IMR-90 (cell line): ENCODE measurements around the gene COG1. TPM values are rescaled to one million over a fixed set of nuclear protein-coding genes. Genes with fewer than 3 reads are reported as not detected.

Source experiments
- ATAC-seq: fragments of 200-7000 bp; cut with Tn5 transposase; 2 replicates; pipeline ENCODE4 v1.9.1; 2020; ENCODE audit warnings: low read depth, mild to moderate bottlenecking, moderate library complexity
- BruUV-seq: library from RNA; stranded (reverse); fragments of 400-500 nt; replicated peaks from 2 replicates; lab custom pipeline; 2021; lab: Mats Ljungman, UMichigan
- CTCF ChIA-PET: fragments of 300-600 bp; formaldehyde crosslinking; extraction: SDS; loops from one replicate; lab custom pipeline; 2021; ENCODE audit warnings: antibody characterized with exemption; lab: Yijun Ruan, JAX
- POLR2A ChIA-PET: fragments of 300-600 bp; sonication (Branson Sonifier 250); formaldehyde crosslinking; loops from one replicate; lab custom pipeline; 2022; ENCODE audit warnings: antibody characterized with exemption; ENCODE audit not compliant: unreplicated experiment; lab: Charles Lee
- DNase-seq: peaks from one replicate; pipeline ENCODE4 v3.0.0; 2013
- H2AFZ ChIP-seq: replicated peaks from 2 replicates; pipeline ENCODE3; 2013; ENCODE audit warnings: low read length, mild to moderate bottlenecking; ENCODE audit not compliant: poor library complexity
- H2AK5ac ChIP-seq: 2 replicates; pipeline ENCODE4 v1.6.1; 2013; ENCODE audit warnings: low read depth, low read length, inconsistent platforms
- H2AK9ac ChIP-seq: replicated peaks from 2 replicates; pipeline ENCODE3; 2013; ENCODE audit warnings: mild to moderate bottlenecking, low read depth, low read length, moderate library complexity; ENCODE audit not compliant: poor library complexity
- H2BK120ac ChIP-seq: 2 replicates; pipeline ENCODE4 v1.6.1; 2013; ENCODE audit warnings: low read depth, low read length, inconsistent platforms
- H2BK15ac ChIP-seq: 3 replicates; pipeline ENCODE4 v1.6.1; 2013; ENCODE audit warnings: low read depth, low read length, inconsistent platforms
- H2BK20ac ChIP-seq: 2 replicates; pipeline ENCODE4 v1.6.1; 2013; ENCODE audit warnings: low read depth, mild to moderate bottlenecking, inconsistent platforms, low read length, moderate library complexity
- H2BK5ac ChIP-seq: 2 replicates; pipeline ENCODE4 v1.6.1; 2013; ENCODE audit warnings: mild to moderate bottlenecking, low read depth, low read length, inconsistent platforms; ENCODE audit not compliant: poor library complexity, severe bottlenecking
- H3K14ac ChIP-seq: replicated peaks from 2 replicates; pipeline ENCODE4 v1.6.1; 2013; ENCODE audit warnings: low read depth, low read length, inconsistent platforms
- H3K18ac ChIP-seq: 2 replicates; pipeline ENCODE4 v1.6.1; 2013; ENCODE audit warnings: low read depth, low read length, control low read depth
- H3K23ac ChIP-seq: 2 replicates; pipeline ENCODE4 v1.6.1; 2013; ENCODE audit warnings: low read depth, low read length, inconsistent platforms
- H3K27ac ChIP-seq: 2 replicates; pipeline ENCODE4 v1.5.1; 2013; ENCODE audit warnings: mild to moderate bottlenecking, control low read depth, low read length; ENCODE audit not compliant: insufficient read depth
- H3K27me3 ChIP-seq: 2 replicates; pipeline ENCODE4 v1.6.1; 2013; ENCODE audit warnings: low read length; ENCODE audit not compliant: control insufficient read depth, insufficient read depth
- H3K36me3 ChIP-seq: 2 replicates; pipeline ENCODE4 v1.6.1; 2013; ENCODE audit warnings: low read length, mixed read lengths; ENCODE audit not compliant: control insufficient read depth, insufficient read depth
- H3K4ac ChIP-seq: 2 replicates; pipeline ENCODE4 v1.6.1; 2013; ENCODE audit warnings: low read depth, low read length, inconsistent platforms
- H3K4me1 ChIP-seq: 2 replicates; pipeline ENCODE4 v1.6.1; 2013; ENCODE audit warnings: low read length, mixed read lengths; ENCODE audit not compliant: control insufficient read depth, insufficient read depth
- H3K4me2 ChIP-seq: 2 replicates; pipeline ENCODE4 v1.6.1; 2013; ENCODE audit warnings: low read depth, mild to moderate bottlenecking, control low read depth, low read length, moderate library complexity
- H3K4me3 ChIP-seq: 2 replicates; pipeline ENCODE4 v1.5.1; 2013; ENCODE audit warnings: low read depth, mild to moderate bottlenecking, control low read depth, low read length, moderate library complexity; ENCODE audit not compliant: insufficient read depth
- H3K56ac ChIP-seq: 2 replicates; pipeline ENCODE4 v1.6.1; 2013; ENCODE audit warnings: low read length, inconsistent platforms; ENCODE audit not compliant: insufficient read depth; ENCODE audit errors: extremely low read depth
- H3K79me1 ChIP-seq, 2 experiments: 2 replicates each; pipeline ENCODE4 v1.6.1; 2013; ENCODE audit warnings: low read length in 2 of 2, inconsistent platforms in 1 of 2, low read depth in 1 of 2
- H3K9ac ChIP-seq: 2 replicates; pipeline ENCODE4 v1.6.1; 2013; ENCODE audit warnings: low read depth, low read length, control low read depth
- H3K9me1 ChIP-seq: 2 replicates; pipeline ENCODE4 v1.6.1; 2013; ENCODE audit warnings: low read length, inconsistent platforms; ENCODE audit not compliant: insufficient read depth
- H3K9me3 ChIP-seq: 2 replicates; pipeline ENCODE4 v1.6.1; 2013; ENCODE audit warnings: low read length; ENCODE audit not compliant: control insufficient read depth, insufficient read depth
- H4K20me1 ChIP-seq: 2 replicates; pipeline ENCODE4 v1.6.1; 2013; ENCODE audit warnings: low read length, inconsistent platforms; ENCODE audit not compliant: insufficient read depth
- H4K5ac ChIP-seq: 2 replicates; pipeline ENCODE4 v1.6.1; 2013; ENCODE audit warnings: mild to moderate bottlenecking, low read depth, low read length, control low read depth
- H4K8ac ChIP-seq, 2 experiments: 2 replicates each; pipeline ENCODE4 v1.6.1; 2013; ENCODE audit warnings: low read depth in 2 of 2, low read length in 2 of 2, control low read depth in 1 of 2, inconsistent platforms in 1 of 2
- H4K91ac ChIP-seq: 2 replicates; pipeline ENCODE4 v1.6.1; 2013; ENCODE audit warnings: low read depth, low read length, inconsistent platforms; ENCODE audit not compliant: insufficient read depth
- BHLHE40 ChIP-seq: fragments of 150-350 bp; IDR thresholded peaks from 2 replicates; pipeline ENCODE4 v1.6.1; 2016; ENCODE audit warnings: mild to moderate bottlenecking, low read depth, low read length
- MAFK ChIP-seq: IDR thresholded peaks from 2 replicates; pipeline ENCODE4 v1.6.1; 2012; ENCODE audit warnings: low read depth, low read length, improper control_type of control experiment
- MAZ ChIP-seq: IDR thresholded peaks from 2 replicates; pipeline ENCODE4 v1.6.1; 2012; ENCODE audit warnings: low read depth, mild to moderate bottlenecking, low read length, improper control_type of control experiment, moderate library complexity, borderline replicate concordance
- POLR2A ChIP-seq: IDR thresholded peaks from 2 replicates; pipeline ENCODE4 v1.6.1; 2012; ENCODE audit warnings: mild to moderate bottlenecking, low read depth, low read length
- RAD21 ChIP-seq: IDR thresholded peaks from 2 replicates; pipeline ENCODE4 v1.6.1; 2012; ENCODE audit warnings: low read length, improper control_type of control experiment
- SMC3 ChIP-seq: fragments of 150-350 bp; IDR thresholded peaks from 2 replicates; pipeline ENCODE4 v1.6.1; 2016; ENCODE audit warnings: low read depth, mild to moderate bottlenecking, antibody characterized with exemption, low read length, moderate library complexity
- WGBS, 2 experiments: methylation state at CpG; one replicate each; pipeline versions ENCODE4 v1.1.5 to v1.1.7; 2013; ENCODE audit warnings: missing lambda C conversion rate in 2 of 2; ENCODE audit not compliant: insufficient read length in 1 of 2; ENCODE audit errors: extremely low coverage in 2 of 2; 5-methylcytosine and 5-hydroxymethylcytosine counted together
- dilution Hi-C: fragments of 300-500 bp; cut with HindIII; formaldehyde crosslinking; loops from one replicate; pipeline ENCODE4 v1.14.3; 2018; ENCODE audit warnings: low sequenced_read_pairs; ENCODE audit not compliant: unreplicated experiment
- in situ Hi-C: fragments of 300-500 bp; cut with MboI; formaldehyde crosslinking; loops from 3 replicates; pipeline ENCODE4 v1.14.3; 2019; ENCODE audit warnings: low sequenced_read_pairs, inconsistent platforms, mixed read lengths
- intact Hi-C: fragments of 100-400 bp; cut with micrococcal nuclease; formaldehyde crosslinking; loops from 2 replicates; pipeline ENCODE4 v1.10.0; 2022
- polyA plus RNA-seq, 3 experiments: library from polyadenylated mRNA; depleted of rRNA; stranded (reverse); fragments of >200 nt; gene quantifications; 2 replicates each; pipeline ENCODE4 v1.2.3, GENCODE V29; 2012; ENCODE audit warnings: low replicate concordance in 1 of 3
- total RNA-seq: library from RNA; depleted of rRNA; stranded (reverse); fragments of >200 nt; gene quantifications from 2 replicates; pipeline ENCODE4 v1.2.3, GENCODE V29; 2012

The COG1 gene
- total and polyA plus RNA-seq, 2 of the 4 experiments (the other 2 are of a cell fraction): 18.3 to 35.1 TPM

GRCh38 chr17:73157521-73157890 is 35.3 kb upstream of the COG1 start:
- no peak overlapping the region for H3K4me2 ChIP-seq
- no CpG with 5 or more reads among the region's 5 CpGs for whole genome bisulfite sequencing, 2 experiments
- intact Hi-C loops (no loop called here), dilution Hi-C loops (no loop called here), in situ Hi-C loops (loop anchor here (5.0 to 10.0 kb wide), 2 partner anchors 170 to 433 kb away; no protein-coding TSS in a partner anchor)
- H3K4me3 ChIP-seq: no peak overlapping the region
- peaks cover 3% of the 10 kb centered on the region; the same call in 1 of the 2 replicates for H3K4me1 ChIP-seq
- ATAC-seq: no peak
- DNase-seq: no peak
- H4K5ac ChIP-seq: no peak overlapping the region
- no peak overlapping the region for H2BK5ac ChIP-seq
- H2AK9ac ChIP-seq: no peak overlapping the region
- BruUV-seq: no TSS peak
- H3K18ac ChIP-seq: no peak overlapping the region
- H2BK20ac ChIP-seq: no peak overlapping the region
- 0 out of 2 replicates have a peak, but pooled peaks cover 2% of the 10 kb centered on the region for H3K9me1 ChIP-seq
- no peaks in the 10 kb centered on the region for H3K79me1 ChIP-seq
- H3K14ac ChIP-seq: no peak overlapping the region
- no peak overlapping the region for H2AFZ ChIP-seq
- no peak overlapping the region for H2BK120ac ChIP-seq
- no peak overlapping the region for H4K91ac ChIP-seq
- no peak overlapping the region for H3K4ac ChIP-seq
- no peak overlapping the region for H2AK5ac ChIP-seq
- TF ChIP-seq SMC3 (no peak), MAZ (no peak), BHLHE40 (no peak), MAFK (no peak), POLR2A (no peak), RAD21 (no peak)
- no peak overlapping the region for H3K23ac ChIP-seq
- H3K27me3 ChIP-seq: peaks cover 21% of the 10 kb centered on the region
- H4K8ac ChIP-seq: no peak overlapping the region
- ChIA-PET CTCF (interaction anchor here (1.3 to 2.6 kb wide), 2 partner anchors 172 to 430 kb away, joined by 4 to 24 read pairs; no protein-coding TSS in a partner anchor), POLR2A (no interaction called here)
- no peak overlapping the region for H3K56ac ChIP-seq
- H3K9ac ChIP-seq: no peak overlapping the region
- no peaks in the 10 kb centered on the region for H3K36me3 ChIP-seq
- no peaks in the 10 kb centered on the region for H4K20me1 ChIP-seq
- no peak overlapping the region for H3K27ac ChIP-seq
- no peak overlapping the region for H2BK15ac ChIP-seq
- H3K9me3 ChIP-seq: no peaks in the 10 kb centered on the region
